22Rv1 (cell line): ENCODE data around the gene SMYD3.

Experiments used
- CTCF ChIP-seq: fragments of 450-650 bp; IDR thresholded peaks from 2 replicates; pipeline ENCODE4 v1.5.1; 2017; ENCODE audit warnings: mild to moderate bottlenecking
- ZFX ChIP-seq: fragments of 450-650 bp; IDR thresholded peaks from 2 replicates; pipeline ENCODE4 v1.6.1; 2017; ENCODE audit warnings: antibody characterized with exemption, borderline replicate concordance

- TF ChIP-seq CTCF (no peak), ZFX (no peak)
These were observed 9.0 kb upstream of the SMYD3 start for GRCh38 chr1:246516126-246516525.
